Skeletal muscle cell (primary cell): ENCODE measurements around the gene MOSPD3.

Source experiments
- DNase-seq: peaks from one replicate; pipeline ENCODE4 v3.0.0-alpha.2; 2010; ENCODE audit warnings: low read depth
- H3K4me3 ChIP-seq: 2 replicates; pipeline ENCODE4 v1.5.1; 2011; ENCODE audit warnings: low read depth, mild to moderate bottlenecking, control low read depth, low read length, moderate library complexity

MOSPD3 gene

DNA sequence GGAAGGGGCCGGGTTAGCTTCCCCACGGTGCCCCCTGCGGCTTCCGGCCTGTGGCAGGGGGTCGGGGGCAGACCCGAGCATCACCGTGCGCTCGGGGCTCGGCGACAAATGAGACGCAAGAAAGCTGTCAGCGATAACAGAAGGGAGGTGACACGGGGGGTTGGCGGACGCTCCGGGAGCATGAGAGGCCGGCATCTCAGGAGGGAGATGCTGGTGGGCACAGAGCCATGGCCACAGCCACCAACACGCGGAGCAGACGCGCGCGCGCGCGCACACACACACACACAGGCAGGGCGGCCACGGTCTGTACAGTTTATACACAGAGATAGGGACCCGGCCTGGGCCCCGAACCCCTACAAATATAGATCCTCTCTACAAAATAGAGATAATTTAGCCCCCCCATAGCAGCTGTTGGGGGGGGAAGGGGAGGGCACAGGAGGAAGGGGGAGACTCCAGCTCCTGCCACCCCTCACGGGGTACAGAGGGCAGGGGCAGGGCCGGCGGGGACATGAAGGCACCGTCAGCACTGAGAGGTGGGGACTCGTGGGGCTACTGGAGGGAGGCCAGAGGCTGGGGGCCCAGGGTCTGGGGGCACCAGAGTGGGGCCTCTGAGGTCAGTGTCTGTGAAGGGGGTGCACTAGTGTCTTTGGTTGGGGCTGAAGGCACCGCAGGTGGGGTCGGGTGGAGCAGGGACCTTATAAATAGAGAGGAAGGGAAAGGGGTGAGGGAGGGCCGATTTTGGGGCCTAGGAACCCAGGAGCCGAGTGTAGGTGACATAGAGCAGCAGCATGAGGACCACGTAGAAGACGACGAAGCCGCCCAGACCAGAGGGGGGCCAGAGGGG lies 37.8 kb upstream of the MOSPD3 start:
- DNase-seq = no peak
- H3K4me3 ChIP-seq = no peak overlapping the region

DNA sequence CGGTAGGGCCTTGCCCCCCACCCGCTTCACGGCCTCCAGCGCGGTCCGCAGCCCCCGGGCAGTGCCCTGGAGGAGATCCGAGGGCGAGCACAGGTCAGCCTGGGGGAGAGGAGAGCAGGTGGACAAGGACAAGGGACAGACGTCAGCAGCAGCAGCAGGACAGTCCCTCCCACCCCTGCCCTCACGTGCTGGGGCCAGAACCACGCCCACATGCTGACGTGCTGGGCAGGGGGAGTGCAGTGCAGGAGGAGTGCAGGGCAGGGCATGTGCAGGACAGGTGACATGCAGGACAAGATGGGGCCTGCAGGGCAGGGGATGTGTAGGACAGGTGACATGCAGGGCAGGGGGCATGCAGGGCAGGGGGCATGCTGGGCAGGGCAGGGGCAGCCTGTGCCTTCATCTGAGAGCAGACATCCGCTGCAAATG lies 37.1 kb upstream of the MOSPD3 start:
- no peak overlapping the region for H3K4me3 ChIP-seq
- no peak for DNase-seq

DNA sequence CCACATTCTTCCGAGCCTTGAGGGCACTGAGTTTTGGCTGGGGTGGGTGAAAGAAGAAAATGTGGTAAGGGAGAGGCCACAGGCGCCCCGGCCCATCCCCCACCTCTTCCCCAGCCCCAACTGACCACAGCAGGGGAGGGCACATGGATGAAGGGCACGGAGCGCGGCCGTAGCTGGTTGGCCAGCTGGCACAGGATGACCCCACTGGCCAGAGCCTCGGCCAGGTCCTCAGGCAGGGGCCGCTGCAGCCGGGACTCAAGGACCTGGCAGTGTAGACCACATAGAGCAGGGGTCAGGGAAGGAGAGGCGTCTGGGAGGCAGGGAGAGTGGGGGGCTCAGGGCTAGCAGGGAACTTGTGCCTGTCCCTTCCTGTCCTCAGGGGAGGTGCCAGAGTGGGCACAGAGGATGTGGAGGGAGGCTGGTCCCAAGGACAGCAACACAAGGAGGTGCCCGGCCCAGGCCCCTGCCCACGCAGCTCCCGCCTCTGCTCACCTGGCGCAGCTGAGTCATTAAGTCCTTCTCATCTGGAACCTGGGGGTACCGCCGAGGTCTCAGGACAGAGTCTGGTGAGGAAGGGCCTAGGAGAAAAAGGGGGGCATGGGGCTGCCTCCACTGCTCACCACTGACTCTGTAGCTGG lies 36.5 kb upstream of the MOSPD3 start:
- no peak for DNase-seq
- H3K4me3 ChIP-seq = no peak overlapping the region

DNA sequence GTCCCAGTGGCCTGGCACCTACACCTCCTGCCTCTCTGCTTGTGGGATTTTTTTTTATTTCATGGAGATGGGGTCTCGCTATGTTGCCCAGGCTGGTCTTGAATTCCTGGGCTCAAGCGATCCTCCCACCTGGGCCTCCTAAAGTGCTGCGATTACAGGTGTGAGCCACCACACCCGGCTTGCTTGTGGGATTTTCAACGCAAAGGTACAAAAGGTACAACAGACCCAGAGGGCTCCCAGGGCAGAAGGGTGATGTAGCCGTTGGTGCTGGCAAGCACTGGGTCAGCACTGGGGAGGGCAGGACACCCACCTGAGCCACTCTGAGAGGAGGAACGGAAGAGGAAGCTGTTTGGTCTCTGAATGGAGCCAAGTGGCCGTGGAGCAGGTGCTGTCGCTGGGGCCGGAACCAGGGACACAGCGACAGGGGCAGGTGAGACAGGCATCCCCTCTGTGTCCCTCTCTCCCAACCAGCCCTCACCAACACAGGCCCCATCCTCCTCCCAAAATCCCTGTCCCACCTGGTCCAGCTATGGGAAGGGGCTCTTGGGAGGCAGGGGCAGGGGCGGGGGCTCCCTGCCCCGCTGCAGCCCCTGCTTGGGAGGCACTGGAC lies 35.9 kb upstream of the MOSPD3 start:
- DNase-seq = no peak
- no peak overlapping the region for H3K4me3 ChIP-seq

DNA sequence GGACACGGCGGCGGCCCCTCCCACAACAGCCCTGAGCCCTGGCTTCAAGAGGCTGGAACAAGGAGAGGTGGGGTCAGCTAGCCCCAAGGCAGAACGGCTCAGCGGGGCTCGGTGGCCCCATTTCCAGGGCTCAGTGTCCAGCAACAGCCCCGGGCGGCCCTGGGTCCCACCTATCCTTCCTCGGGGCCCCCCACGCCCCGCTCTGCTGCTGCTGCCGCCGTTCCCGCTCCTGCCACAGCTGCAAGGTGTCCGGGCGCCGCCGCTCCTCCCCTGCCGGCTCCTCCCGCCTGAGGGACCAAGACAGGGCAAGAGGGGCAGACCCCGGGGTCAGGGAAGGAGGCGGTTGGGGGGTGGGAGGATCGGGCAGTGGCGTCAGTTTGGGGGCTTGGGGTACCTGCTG lies 35.2 kb upstream of the MOSPD3 start:
- H3K4me3 ChIP-seq = no peak overlapping the region
- no peak for DNase-seq

DNA sequence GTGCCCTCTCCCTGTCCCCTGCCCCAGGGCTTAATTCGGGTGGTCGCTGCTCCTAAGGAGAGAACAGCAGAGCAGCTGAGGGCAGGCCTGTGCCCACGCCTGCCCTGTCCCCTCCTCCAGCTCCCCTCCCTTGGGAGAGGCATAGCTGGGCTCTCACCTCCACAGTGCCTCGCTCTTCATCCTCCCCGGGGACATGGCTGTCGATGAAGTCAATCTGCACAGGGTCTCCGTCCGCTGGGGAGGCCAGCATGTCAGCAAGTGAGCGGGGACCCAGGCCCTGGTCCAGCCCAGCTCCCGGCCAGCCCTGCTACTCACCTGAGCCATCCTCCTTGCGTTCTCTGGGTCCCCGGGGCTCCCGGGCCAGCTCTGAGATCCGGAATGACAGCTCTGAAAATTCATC lies 34.8 kb upstream of the MOSPD3 start:
- DNase-seq = no peak
- H3K4me3 ChIP-seq = no peak overlapping the region

DNA sequence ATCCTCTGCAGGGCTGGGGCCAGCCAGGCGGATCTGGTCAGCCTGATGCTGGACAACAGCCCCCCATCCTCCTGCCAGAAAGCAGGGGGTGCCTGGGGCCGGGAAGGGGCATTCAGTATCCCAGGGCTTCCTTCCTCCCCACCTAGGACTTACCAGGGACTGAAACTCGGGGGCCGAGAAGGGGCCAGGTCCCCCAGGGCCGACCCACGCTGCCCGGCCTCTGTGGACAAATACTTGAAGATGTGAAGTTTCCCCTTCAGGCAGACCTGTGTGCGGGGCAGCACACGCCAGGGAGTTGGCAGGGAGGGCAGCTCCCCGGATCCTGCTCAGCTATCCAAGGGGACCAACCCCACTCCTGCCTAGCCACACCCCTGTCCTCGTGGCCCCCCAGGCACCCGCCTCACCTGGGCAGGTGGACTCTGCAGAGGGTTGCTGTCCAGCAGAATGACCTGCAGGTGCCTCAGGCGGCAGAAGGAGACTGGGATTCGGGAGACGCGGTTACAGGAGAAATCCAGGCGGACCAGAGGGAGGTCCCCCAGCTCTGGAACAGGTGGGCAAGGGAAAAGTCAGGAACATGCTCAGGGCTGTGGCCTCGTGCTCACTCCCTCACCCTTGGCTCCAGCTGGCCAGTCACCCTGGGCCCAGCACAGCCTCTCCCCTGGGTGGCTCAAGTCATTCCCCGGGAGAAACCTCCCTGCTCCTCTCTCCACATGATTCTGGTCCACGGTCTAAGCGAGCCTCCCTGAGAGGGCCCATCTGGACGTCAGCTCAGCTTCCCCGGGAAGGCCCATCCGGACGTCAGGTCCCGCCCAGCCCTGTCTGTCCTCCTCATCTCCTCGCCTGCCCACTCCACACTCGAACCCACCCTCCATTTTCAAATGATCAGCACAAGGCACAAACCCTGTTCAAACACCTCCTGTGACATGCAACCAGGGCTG lies 33.8 kb upstream of the MOSPD3 start:
- no peak overlapping the region for H3K4me3 ChIP-seq
- DNase-seq = no peak

DNA sequence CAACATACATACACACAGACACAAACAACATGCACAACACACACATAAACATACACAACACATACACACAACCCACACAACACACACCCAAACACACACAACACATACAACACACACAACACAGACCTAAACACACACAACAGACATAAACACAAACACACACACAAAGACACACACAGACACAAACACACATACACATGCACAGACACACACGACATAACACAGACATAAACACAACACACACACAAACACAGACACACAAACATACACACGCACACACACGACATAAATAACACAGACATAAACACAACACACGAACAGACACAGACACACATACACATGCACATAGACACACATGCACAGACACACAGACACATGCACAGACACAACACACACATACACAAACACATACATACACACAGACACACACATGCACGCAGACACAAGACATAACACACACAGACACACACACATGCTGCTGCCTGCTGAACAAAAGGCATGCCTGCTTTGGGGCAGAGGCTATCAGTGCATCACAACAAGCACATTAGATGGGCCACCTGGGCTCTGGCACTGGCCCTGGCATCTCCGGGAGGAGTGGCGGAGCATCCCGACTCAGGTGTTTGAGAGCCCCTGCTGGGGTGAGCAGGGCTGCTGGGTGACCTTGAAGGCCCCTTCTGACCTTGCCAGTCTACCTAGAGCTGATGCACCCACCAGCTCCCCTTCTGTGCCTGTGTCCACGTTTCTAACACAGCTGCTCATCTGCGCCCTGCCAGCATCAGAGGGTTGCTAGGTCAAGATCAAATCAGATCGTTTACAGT lies 31.7 kb upstream of the MOSPD3 start:
- H3K4me3 ChIP-seq = no peak overlapping the region
- DNase-seq = no peak

DNA sequence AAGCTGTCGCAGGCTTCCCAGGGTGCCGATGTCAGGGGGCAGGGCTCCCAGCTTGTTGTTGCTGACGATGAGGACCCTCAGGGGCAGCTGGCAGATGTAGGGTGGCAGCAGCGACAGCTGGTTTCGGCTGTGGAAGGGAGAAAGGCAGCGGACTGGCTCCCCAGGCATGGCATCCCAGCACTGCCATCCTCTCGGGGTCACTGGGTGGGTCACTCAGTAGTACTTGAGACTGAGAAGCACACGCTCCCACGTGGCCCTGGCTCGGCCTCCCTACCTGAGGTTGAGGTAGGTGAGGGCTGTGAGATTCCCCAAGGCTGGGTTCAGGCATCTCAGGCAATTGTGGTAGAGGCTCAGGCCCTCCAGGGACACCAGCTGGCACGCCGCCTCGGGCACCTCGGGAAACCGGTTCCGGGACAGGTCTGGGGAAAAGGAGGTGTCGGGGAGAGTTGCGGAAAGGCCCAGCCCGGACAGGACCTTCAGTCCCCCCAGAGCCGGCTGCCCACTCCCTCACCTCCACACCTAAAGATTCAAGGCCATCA lies 30.2 kb upstream of the MOSPD3 start:
- no peak for DNase-seq
- no peak overlapping the region for H3K4me3 ChIP-seq

DNA sequence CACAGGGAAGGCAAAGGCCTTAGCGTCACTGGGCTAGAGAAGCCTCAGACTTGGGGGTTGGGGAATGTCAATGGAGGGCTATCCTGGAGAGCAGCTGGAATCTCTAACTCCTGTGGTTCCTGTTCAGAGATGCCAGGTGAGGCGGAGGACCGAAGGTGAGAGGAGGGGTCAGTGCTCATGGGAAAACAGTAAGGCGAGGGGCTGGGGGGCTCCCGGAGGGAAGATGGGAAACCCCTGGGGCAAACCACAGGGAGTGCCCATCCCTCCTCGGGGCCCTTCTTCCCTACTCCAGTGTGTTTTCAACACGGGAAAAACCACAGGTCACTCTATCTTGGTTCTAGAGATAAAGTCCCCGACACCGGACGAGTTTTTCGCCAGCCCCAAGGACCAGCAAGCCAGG lies 29.7 kb upstream of the MOSPD3 start:
- no peak overlapping the region for H3K4me3 ChIP-seq
- DNase-seq = no peak

DNA sequence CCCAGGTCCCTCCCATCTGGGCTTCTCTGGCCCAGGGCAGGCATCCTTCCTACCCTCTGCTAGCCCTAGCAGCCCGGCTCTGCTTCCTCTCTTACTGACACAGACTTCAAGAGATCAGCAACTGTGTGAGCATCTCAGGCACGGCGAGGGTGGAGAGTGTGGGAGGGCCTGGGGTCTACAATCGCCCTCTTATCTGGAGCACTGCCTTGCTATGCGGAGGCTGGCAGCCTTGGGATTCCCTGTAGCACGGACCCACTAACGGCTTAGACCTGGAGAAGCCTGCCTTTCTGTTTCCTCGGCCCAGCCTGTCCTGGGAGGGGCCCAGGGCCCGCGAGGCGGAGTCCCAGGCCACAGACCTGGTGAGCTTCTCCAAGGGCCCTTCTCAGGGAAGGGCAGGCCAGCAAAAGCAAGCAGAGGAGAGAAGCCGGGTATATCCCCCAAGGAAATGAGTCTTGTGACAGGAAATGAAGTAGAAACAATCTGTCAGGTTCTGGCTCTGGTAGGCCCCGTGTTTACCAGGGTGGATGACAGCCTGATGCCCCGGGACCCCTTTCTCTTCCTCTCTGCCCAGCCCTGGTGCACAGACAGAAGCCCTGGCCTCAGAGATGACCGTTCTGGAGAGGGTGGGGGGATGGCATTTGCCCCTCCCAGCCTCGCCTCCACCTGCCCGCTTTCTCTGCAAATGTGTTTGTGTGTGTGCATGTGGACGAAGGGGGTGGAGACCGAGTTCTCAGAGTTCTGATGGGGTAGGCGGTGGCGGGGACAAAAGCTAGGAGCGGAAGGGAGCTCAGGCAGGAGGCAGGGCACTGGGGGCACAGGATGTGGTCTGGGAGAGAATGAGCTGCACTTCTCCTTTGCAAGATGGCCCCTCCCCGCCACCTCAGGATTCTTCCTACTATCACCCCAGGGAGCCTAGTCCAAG lies 28.9 kb upstream of the MOSPD3 start:
- no peak for DNase-seq

DNA sequence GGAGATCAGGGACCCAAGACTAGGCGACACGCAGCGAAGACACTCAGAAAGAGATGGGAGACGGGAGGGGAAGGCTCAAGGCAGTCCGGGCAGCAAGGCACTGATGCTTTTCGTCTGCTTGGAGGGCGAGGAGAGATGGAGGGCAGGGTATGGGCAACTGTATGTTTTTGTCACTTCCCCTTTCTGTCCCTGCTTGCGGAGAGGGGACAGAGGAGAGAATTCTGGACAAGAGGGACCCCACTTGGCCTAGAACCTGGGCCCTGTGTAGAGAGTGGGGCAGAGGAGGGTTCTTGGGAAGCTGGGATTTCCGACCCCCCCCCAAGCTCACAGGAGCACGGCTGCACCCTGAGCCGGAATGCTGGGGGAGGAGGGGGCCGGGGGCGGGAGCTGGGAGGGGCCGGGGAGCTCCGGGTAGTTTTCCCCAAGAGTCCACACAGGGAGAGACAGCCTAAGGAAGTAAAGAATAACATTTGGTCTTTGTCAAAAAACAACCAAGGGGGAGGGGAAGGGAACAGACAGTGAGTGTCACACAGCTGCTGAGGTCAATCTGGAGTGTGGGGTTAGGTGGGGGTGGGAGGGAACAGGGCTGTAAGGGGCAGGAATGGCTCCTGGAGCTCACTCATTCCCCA lies 28.2 kb upstream of the MOSPD3 start:
- peak overlapping the region; percentile 96 for H3K4me3 ChIP-seq
- no peak for DNase-seq

More for the DNA sequence above, 28.9 kb upstream of the MOSPD3 start:
- H3K4me3 ChIP-seq = peak overlapping the region; percentile 96

DNA sequence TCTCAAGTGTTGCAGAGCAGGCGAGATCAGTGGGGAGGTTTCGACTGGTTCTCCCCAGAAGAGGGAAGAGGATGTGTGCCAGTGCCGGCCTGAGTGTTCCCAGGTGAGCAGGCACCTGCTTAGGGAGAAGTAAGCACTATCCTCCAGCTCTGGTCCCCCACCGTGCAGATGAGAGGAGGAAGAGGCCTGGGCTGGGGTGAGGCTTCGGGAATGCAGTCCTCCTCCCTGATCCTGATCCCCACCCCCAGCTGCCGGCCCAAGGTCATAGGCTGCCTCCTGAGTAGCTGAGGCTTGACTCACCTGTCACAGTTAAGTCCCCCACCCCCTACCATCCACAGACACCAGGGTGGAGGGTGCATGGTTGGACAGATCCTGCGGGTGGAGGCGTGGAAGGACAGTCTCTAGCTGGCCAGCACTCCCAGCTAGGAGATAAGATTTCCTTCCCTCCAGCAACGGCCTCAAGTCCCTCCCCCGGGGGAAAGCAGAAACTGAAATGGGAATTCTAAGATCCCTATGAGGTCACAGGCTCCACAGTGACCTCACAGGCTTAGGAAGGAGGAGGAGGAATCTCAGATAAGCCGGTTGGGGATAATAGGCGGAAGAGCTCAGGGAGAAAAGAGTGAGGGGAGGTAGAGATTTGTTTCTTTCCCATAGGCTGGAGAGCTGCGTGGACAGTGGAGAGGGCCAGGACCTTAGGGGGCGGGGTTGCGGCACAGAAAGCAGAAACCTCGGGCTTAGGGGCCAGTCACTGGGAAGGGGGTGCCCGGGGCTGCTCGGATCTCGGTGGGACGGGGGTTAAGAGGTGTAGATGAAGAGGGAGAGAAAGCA lies 27.4 kb upstream of the MOSPD3 start:
- peak overlapping the region; percentile 96 for H3K4me3 ChIP-seq
- DNase-seq = no peak

DNA sequence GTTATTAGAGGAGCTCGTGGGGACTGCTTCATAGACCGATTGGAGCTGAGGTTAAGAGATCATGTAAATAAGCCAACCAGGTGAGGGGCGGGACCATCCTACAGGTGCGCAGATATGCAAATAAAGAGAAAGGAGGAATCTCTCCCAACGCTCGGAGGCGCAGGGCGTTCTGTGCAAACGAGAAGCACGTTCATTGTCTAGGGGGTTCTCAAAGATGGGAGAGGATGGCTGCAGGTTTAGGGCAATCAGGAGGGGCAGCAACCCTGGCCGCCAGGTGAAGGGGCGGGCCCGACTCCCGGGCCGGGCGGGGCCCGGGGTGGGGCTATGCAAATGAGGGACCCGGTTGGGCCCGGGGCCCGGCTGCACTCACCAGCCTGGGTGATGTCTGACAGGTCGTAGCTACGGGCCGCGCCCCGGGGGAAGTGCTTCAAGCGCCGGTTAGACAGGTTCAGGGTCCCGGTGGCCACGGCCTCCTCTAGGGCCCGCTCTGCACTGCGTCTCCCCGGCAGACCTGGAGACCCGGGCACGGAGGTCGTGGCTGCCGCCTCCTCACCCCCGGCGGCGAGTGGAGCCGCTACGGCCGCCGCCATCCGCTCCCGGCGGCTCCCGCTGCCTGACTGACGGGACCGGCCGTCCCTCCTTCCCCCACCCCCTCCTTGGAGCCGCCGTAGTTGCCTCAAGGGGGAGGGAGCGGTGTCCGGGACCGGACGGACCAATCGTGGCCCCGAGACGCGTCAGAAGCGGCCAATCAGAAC lies 26.7 kb upstream of the MOSPD3 start, which contains the start of gene LRCH4:
Gene LRCH4 (minus strand): TSS at position 619 of the 755 bp plus-strand sequence. CDS start 29 bp downstream, at position 590.
- H3K4me3 ChIP-seq = peak within 1 kb of the TSS; percentile 96
- DNase-seq = no peak

DNA sequence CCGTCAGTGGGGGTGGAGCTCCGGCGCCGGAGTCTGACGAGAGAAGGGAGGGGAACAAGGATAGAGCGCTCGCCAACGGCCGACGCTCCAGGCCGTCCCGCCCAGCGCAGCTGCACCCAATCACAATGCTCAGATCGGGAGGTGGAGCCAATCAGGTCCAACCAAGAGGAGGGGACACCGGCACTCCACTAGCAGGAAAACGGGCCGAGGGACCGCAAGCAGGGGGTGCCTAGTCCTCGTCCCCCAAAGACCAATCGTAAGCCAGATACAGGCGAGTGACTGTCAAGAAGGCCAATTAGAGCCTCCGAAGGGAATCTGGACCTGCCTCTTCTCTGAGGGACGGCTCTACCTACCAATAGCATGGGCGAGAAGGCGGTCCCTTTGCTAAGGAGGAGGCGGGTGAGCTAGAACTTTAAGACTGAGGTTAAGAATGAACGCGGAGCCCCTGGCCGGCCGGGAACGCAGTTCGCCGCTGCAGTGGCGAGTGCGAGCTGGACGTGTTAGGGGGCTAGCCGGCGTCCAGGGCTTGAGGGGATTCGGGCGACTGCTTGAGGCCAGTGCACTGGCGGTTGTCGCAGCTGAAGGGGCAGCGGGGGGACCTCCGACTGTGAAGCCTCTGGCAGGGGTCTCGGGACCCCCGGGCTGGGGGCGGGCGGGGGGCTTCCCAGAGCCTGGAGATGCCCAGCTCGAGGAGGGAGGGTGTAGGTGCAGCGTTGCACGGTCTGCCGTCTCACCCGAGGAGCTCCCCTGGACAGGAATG lies 25.9 kb upstream of the MOSPD3 start, which contains the start of gene FBXO24:
Gene FBXO24 (plus strand): TSS at position 63 of the 760 bp plus-strand sequence. CDS start 298 bp downstream, at position 361.
- H3K4me3 ChIP-seq = peak within 1 kb of the TSS; percentile 96
- peak; percentile 100 for DNase-seq
